HepG2 (cell line): ENCODE measurements around the gene HOXA4. TPM values are rescaled to one million over a fixed set of nuclear protein-coding genes. Genes with fewer than 3 reads are reported as not detected.

Source experiments
- ARID4A ChIP-seq: sonication (generic); formaldehyde crosslinking; IDR thresholded peaks from 2 replicates; pipeline ENCODE4 v1.5.0; 2020; ENCODE audit warnings: mild to moderate bottlenecking, missing genetic modification reagents, borderline replicate concordance
- ETS1 ChIP-seq: sonication (generic); formaldehyde crosslinking; IDR thresholded peaks from 2 replicates; pipeline ENCODE4 v1.4.0; 2020; ENCODE audit warnings: missing genetic modification reagents
- KAT8 ChIP-seq: IDR thresholded peaks from 2 replicates; pipeline ENCODE4 v1.6.1; 2016; ENCODE audit warnings: missing genetic modification reagents, missing compliant biosample characterization
- NFKB2 ChIP-seq: sonication (generic); formaldehyde crosslinking; IDR thresholded peaks from 2 replicates; pipeline ENCODE4 v1.4.0; 2020; ENCODE audit warnings: missing genetic modification reagents, borderline replicate concordance
- PRPF4 ChIP-seq: fragments of 200-400 bp; formaldehyde crosslinking; IDR thresholded peaks from 2 replicates; pipeline ENCODE4 v1.6.1; 2016; ENCODE audit warnings: low read length, low read depth; ENCODE audit not compliant: poor library complexity, severe bottlenecking
- TFDP1 ChIP-seq: IDR thresholded peaks from 2 replicates; pipeline ENCODE4 v1.6.1; 2016; ENCODE audit warnings: missing compliant biosample characterization, missing genetic modification reagents, borderline replicate concordance
- TFDP2 ChIP-seq: sonication (generic); formaldehyde crosslinking; IDR thresholded peaks from 2 replicates; pipeline ENCODE4 v1.4.0; 2020; ENCODE audit warnings: missing genetic modification reagents
- YEATS4 ChIP-seq: sonication (generic); formaldehyde crosslinking; IDR thresholded peaks from 2 replicates; pipeline ENCODE4 v1.4.0; 2020; ENCODE audit warnings: missing genetic modification reagents, borderline replicate concordance
- ZBTB1 ChIP-seq: sonication (generic); formaldehyde crosslinking; IDR thresholded peaks from 2 replicates; pipeline ENCODE4 v1.4.0; 2020; ENCODE audit warnings: missing genetic modification reagents, borderline replicate concordance
- ZNF205 ChIP-seq: IDR thresholded peaks from 2 replicates; pipeline ENCODE4 v1.6.1; 2018; ENCODE audit warnings: missing biosample characterization, missing genetic modification reagents
- ZNF333 ChIP-seq: sonication (generic); formaldehyde crosslinking; IDR thresholded peaks from 2 replicates; pipeline ENCODE4 v1.4.0; 2020; ENCODE audit warnings: mild to moderate bottlenecking, missing genetic modification reagents, borderline replicate concordance
- ZNF350 ChIP-seq: sonication (generic); formaldehyde crosslinking; IDR thresholded peaks from 2 replicates; pipeline ENCODE4 v1.4.0; 2020; ENCODE audit warnings: mild to moderate bottlenecking, low read depth, missing genetic modification reagents, borderline replicate concordance
- ZNF7 ChIP-seq: IDR thresholded peaks from 2 replicates; pipeline ENCODE4 v1.6.1; 2016; ENCODE audit warnings: missing biosample characterization, missing genetic modification reagents
- ZNF710 ChIP-seq: sonication (generic); formaldehyde crosslinking; IDR thresholded peaks from 2 replicates; pipeline ENCODE4 v1.5.0; 2020; ENCODE audit warnings: mild to moderate bottlenecking, missing genetic modification reagents, borderline replicate concordance
- ZSCAN21 ChIP-seq: sonication (generic); formaldehyde crosslinking; IDR thresholded peaks from 2 replicates; pipeline ENCODE4 v1.8.0; 2022; ENCODE audit warnings: mild to moderate bottlenecking, missing genetic modification reagents, moderate library complexity, borderline replicate concordance
- polyA plus RNA-seq, 8 experiments: library from polyadenylated mRNA; depleted of rRNA in 3 of 8; stranded (reverse) in 7 of 8; unstranded in 1 of 8; fragments of >200 nt; fragmentation: Illumina TruSeq in 4 of 8; extraction: Trizol in 4 of 8; gene quantifications; 2 replicates each; pipeline versions ENCODE4 v1.2.1 to v1.2.3, GENCODE V29; 2011 to 2016; ENCODE audit warnings: low read depth in 4 of 8, missing spikeins in 1 of 8, mixed read lengths in 1 of 8; ENCODE audit not compliant: insufficient read depth in 1 of 8
- total RNA-seq, 5 experiments: library from RNA; depleted of rRNA; stranded (reverse); fragments of >200 nt; fragmentation: Illumina TruSeq; extraction: Trizol; gene quantifications; 2 replicates each; pipeline ENCODE4 v1.2.3, GENCODE V29; 2016; ENCODE audit warnings: low read depth in 1 of 5

HOXA4 gene
- total and polyA plus RNA-seq, 2 of the 13 experiments (the other 11 are each of a cell fraction or from before 2014, with no cell fraction given): 2.4 to 5.4 TPM

- TF ChIP-seq ARID4A (CRISPR knock-in tag) (peak; percentile 81; the same call in 1 of the 2 replicates), ZNF205 (CRISPR knock-in tag) (0 out of 2 replicates have a peak, but pooled peaks have one; percentile 33), ZNF710 (CRISPR knock-in tag) (peak; percentile 42; the same call in 1 of the 2 replicates), TFDP1 (CRISPR knock-in tag) (peak; percentile 94), ZNF350 (CRISPR knock-in tag) (peak; percentile 84; the same call in 1 of the 2 replicates), ETS1 (CRISPR knock-in tag) (no peak), PRPF4 (peak; percentile 100), TFDP2 (CRISPR knock-in tag) (peak; percentile 91), YEATS4 (CRISPR knock-in tag) (peak; percentile 25), ZBTB1 (no peak), ZSCAN21 (CRISPR knock-in tag) (no peak; the same call in 1 of the 2 replicates), ZNF333 (CRISPR knock-in tag) (peak; percentile 42; the same call in 1 of the 2 replicates), ZNF7 (no peak), KAT8 (CRISPR knock-in tag) (peak; percentile 86), NFKB2 (CRISPR knock-in tag) (peak; percentile 71; the same call in 1 of the 2 replicates)
Measured at GRCh38 chr7:27130540-27131389, at the start of gene HOXA4 (continued).
